Measurements from ENCODE around the gene RECQL5. TPM values are rescaled to one million over a fixed set of nuclear protein-coding genes. Genes with fewer than 3 reads are reported as not detected.

RECQL5 gene
- total and polyA plus RNA-seq, 2 donors (not counting 1 experiment from before 2014, with no cell fraction given), result 58.5 to 70.5 TPM

- peaks cover 16% of the 10 kb centered on the region for H4K20me1 ChIP-seq (ENCODE audit: control insufficient read depth, insufficient read depth, low read length, poor library complexity, severe bottlenecking)
- peaks cover 0 to 14% of the 10 kb centered on the region in 2 experiments for H3K36me3 ChIP-seq (replicated peaks in 1 of 2; ENCODE audit: control extremely low read depth in 1 of 2, control insufficient read depth in 1 of 2, extremely low read depth in 1 of 2, insufficient read depth in 2 of 2, low read length in 1 of 2)
- H3K4me2 ChIP-seq (replicated peaks; ENCODE audit: low read depth, low read length, poor library complexity, severe bottlenecking), result peak overlapping the region; percentile 99
- no peaks in the 10 kb centered on the region for H3K27me3 ChIP-seq (replicated peaks in 1 of 4; ENCODE audit: control extremely low read depth in 1 of 4, control insufficient read depth in 3 of 4, insufficient read depth in 4 of 4, low read length in 3 of 4)
- no peaks in the 10 kb centered on the region for H3K9me3 Mint-ChIP-seq (ENCODE audit: insufficient read depth)
- peak overlapping the region; percentile 82 for H3K9ac ChIP-seq (ENCODE audit: low read length)
- peak overlapping the region; percentile 87 for H3K27ac Mint-ChIP-seq
- 5% methylated on average over 49 of the region's 49 CpGs for WGBS (ENCODE audit: insufficient coverage)
- no peaks in the 10 kb centered on the region for H3K27me3 Mint-ChIP-seq
- H3K27ac ChIP-seq (ENCODE audit: low read length in 2 of 2), result peak overlapping the region; percentile 80 to 89
- H3K4me3 Mint-ChIP-seq, result peak overlapping the region; percentile 79
- H3K79me2 ChIP-seq (ENCODE audit: control insufficient read depth, insufficient read depth, low read length), result no peaks in the 10 kb centered on the region
- POLR2A ChIA-PET, result interaction anchor here (0.5 to 1.1 kb wide), 11 partner anchors 36 to 676 kb away, joined by 3 to 7 read pairs (median 4); partner anchors contain the start of genes LLGL2, TSEN54 and UBALD2
- ATAC-seq (ENCODE audit: low read depth) (peak; percentile 11), DNase-seq (no peak)
- H3K9me3 ChIP-seq (ENCODE audit: control extremely low read depth in 1 of 3, control insufficient read depth in 2 of 3, insufficient read depth in 1 of 3, low read length in 2 of 3), result no peaks in the 10 kb centered on the region
- peaks cover 4 to 20% of the 10 kb centered on the region in 2 donors for H3K4me1 ChIP-seq (ENCODE audit: control insufficient read depth in 2 of 2, insufficient read depth in 2 of 2, low read length in 2 of 2)
- peak overlapping the region; percentile 81 for H2AFZ ChIP-seq (ENCODE audit: insufficient read depth, low read depth, low read length, poor library complexity, severe bottlenecking)
- CTCF ChIA-PET, result interaction anchor here (0.6 to 2.0 kb wide), 16 partner anchors 11 to 1930 kb away, joined by 3 to 12 read pairs (median 4); partner anchors contain the start of genes GRB2, LLGL2, SLC25A19 and TMEM94
- H3K4me3 ChIP-seq (ENCODE audit: control extremely low read depth in 1 of 5, extremely low read depth in 1 of 5, insufficient read depth in 1 of 5, low read depth in 2 of 5, low read length in 4 of 5), result peak overlapping the region; percentile 69 to 95 (median 82)
- TF ChIP-seq EZH2 (IDR thresholded peaks at IDR 0.05; ENCODE audit: borderline replicate concordance, insufficient read depth, low read depth, low read length, poor library complexity, severe bottlenecking) (no peak), CTCF (IDR thresholded peaks at IDR 0.05) (no peak)
- intact Hi-C loops (cut with micrococcal nuclease), result loop anchor here (1.0 to 2.0 kb wide), 8 partner anchors 17 to 327 kb away; partner anchors contain the start of genes GGA3, LLGL2, MRPS7 and SLC25A19
- H3K4me1 Mint-ChIP-seq, result peaks cover 19% of the 10 kb centered on the region
Observed at GRCh38 chr17:75588596-75589011, 78.3 kb downstream of the RECQL5 start.
